VCaP (cell line): ENCODE data around the gene GRHL3.
A peak's percentile ranks its signal among the peaks of the same experiment; 100 is the strongest.

Experiments
- H3K27ac ChIP-seq: fragments of 450-650 bp; 2 replicates; pipeline ENCODE4 v1.5.1; 2017
- CTCF ChIP-seq: fragments of 450-650 bp; conservative IDR thresholded peaks from 2 replicates; pipeline ENCODE4 v1.5.1; 2017; ENCODE audit warnings: mild to moderate bottlenecking, moderate library complexity

Gene GRHL3

GRCh38 chr1:24386931-24387330 lies 67.8 kb downstream of the GRHL3 start:
- no peak for TF ChIP-seq CTCF
- H3K27ac ChIP-seq = no peak overlapping the region

- no peak for TF ChIP-seq CTCF
- H3K27ac ChIP-seq = peak overlapping the region; percentile 69; the same call in 1 of the 2 replicates
Measured at GRCh38 chr1:24387636-24388175, 68.5 kb downstream of the GRHL3 start.

- H3K27ac ChIP-seq = peak overlapping the region; percentile 69
- TF ChIP-seq CTCF = no peak
Measured at GRCh38 chr1:24388331-24388885, 69.3 kb downstream of the GRHL3 start.

- no peak for TF ChIP-seq CTCF
- H3K27ac ChIP-seq = peak overlapping the region; percentile 69
Measured at GRCh38 chr1:24389231-24389678, 70.1 kb downstream of the GRHL3 start.

GRCh38 chr1:24390924-24391782 lies 72.0 kb downstream of the GRHL3 start:
- H3K27ac ChIP-seq = peak overlapping the region; percentile 69
- TF ChIP-seq CTCF = peak; percentile 97

- peak; percentile 89 for TF ChIP-seq CTCF
- peak overlapping the region; percentile 69 for H3K27ac ChIP-seq
Measured at GRCh38 chr1:24391882-24392603, 72.9 kb downstream of the GRHL3 start.

GRCh38 chr1:24392604-24392946 lies 73.4 kb downstream of the GRHL3 start:
- TF ChIP-seq CTCF = peak; percentile 65
- peak overlapping the region; percentile 69; the same call in 1 of the 2 replicates for H3K27ac ChIP-seq
